NCI-H2029 treated with DMSO at 0.1 percent for 48 hours (cell line): ENCODE data around the gene IQSEC1.
A peak's percentile ranks its signal among the peaks of the same experiment; 100 is the strongest.

Experiments
- DNase-seq: peaks from one replicate; lab custom pipeline; 2025; lab: John Stamatoyannopoulos, UW

IQSEC1 gene

DNA sequence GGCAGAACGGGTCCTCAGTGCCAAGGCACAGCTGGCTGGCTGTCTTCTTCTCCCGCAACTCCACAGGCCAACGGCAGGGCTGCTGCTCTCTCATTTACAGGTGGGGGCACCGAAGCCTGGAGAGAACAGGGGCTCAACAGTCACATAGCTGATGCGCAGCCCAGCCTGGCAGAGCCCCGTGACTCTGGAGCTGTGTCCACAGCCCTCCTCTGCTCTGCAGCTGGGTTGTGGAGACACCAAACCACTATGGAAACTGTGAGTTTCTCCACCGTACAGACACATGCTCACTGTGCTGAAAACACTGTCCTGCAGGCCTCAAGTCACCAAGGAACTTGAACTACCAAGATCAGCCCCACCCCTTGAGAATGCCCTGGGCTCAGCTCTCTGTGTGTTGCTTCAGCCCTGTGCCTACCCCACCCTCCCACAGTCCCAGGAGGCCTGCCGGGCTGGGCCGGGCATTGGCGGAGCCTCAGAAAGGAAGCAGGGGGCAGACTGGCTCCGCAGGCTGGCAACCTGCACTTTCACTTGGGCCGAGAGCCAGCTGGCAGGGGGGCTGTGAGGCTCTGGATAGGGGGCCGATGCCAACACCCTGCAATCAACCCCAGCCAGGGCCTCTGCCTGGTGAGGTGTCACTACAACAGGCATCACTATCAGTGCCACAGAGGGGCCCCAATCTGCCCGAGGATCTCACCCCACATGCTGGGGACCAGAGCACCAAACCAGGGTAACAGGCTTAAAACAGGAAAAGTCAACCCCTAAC is 118.2 kb downstream of the IQSEC1 start:
- DNase-seq = peak; percentile 57

DNA sequence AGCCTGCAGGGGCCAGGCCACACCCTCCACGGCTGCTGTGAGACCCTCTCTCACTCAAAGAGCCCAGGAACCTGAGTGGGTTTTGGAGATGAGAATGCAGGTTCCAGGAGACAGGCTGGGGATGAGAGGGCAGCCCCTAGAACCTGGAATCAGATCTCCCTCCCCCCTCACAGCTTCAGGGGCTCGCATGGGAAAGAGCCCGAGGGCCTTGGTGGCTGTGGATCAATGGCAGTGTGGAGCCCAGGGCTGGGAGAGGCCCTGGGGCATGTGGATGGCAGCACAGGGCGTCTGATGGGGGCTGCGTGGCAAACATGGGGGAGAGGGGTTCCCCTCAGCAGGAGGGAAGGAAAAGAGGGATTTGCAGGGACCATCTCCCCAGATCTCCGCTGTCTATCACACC is 119.0 kb downstream of the IQSEC1 start:
- DNase-seq = no peak

DNA sequence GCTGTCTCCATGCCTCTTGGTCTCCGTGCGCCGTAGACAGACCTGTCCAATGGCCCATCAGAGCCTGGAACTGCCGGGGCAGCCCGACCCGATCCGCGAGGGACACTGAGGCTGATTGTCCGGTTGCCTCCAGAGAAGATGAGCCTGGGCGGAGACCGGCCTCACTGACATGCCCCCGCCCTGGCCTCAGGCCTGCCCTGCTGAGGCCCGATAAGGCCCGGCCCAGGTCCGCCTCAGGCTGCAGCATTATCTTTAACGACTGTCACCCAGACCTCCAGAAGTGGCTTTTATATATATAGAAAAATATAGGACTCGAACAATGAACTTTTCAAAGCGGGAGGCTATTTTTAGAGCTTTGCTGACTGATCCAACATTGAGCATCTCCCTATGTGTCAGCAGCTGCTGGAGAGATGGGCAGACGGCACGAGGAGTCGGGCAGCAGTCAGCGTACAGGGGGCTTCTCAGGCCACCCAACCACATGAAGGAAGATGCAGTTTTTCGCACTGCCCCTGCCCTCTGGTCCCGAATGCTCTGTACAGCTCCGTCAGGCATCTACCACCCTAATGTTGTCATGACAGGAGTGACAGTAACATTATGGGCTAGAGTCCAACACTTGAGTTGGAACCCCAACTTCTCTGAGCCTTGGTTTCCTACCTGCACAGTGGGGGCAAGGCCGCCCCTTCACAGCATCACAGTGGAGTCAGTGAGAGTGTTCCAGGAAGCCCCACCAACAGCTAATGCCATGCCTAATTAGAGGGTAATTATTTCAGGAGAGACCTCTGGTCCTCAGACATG is 119.8 kb downstream of the IQSEC1 start:
- DNase-seq = no peak

DNA sequence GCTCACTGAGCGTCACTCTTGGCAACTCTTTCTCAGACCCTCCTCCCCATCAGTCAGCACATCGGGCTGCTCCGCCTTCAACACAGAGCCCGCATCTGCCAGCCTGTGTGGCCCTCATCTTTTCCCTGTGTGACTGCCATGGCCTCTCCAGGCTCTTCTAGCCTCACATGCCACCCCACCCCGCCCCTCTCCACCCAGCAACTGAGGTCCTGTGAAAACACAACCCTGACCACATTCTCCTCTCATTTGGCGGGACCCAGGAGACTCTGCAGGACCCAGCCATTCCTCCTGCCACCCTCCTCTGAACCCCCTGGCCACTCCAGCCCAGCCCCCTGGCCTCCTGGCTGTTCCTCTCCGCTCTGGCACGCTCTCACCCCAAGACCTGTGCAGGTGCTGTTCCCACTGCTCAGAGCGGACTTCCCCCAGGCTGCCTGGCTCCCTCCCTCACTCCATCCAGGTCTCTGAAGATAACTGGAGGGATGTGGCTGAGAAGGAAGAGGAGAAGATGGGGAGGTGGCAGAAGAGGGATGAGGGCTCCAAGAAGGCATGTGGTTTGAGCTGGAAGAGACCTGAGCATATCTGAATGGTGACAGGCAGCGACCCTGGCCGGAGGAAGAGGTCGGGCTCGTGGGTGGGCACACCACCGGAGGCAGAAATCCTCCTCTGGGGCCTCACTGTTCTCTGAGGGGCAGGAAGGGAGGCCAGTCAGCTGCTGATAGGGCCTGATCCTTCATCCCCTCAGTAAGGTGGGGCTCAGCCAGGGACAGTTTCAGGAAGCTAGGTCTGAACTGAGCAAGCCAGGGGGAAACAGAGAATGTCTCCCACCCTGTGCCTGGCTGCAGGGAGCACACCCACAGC is 120.7 kb downstream of the IQSEC1 start:
- DNase-seq = no peak

DNA sequence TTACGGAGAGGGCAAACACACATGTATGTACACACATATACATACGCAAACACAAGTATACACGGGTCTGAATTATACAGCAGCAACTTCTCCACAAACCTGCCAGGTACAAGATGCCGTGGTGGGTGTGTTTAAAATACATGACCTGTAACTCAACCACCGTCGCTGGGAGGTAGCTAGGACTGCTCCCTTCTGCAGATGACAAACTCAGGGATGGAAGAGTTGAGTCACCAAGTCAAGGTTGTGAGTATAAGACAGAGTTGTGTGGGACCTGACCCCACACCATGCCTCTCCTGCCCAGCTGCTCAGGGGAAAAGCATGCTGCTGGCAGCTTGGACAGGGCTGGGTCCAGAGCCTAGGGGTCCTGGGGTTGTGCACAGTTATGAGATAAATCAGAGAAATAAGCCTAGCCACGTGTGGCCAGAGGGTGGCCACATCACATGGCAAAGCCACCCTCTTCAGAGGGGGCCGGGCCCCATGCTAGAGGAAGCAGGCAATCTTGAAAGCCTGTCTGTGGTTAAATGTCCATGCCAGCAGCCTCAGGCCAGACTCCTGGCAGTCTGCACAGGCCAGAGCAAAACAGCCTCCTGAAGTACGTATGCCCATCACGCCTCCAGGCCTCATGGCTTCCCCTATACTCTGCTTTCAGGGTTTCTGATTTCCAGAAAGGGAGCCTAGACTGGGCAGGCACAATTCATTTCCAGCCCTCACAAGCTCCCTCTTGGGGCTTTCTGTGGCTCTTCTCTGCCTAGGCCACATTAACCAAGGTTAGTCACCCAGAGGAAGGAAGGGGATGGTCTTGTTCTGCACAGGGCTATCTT is 124.1 kb downstream of the IQSEC1 start:
- no peak for DNase-seq

DNA sequence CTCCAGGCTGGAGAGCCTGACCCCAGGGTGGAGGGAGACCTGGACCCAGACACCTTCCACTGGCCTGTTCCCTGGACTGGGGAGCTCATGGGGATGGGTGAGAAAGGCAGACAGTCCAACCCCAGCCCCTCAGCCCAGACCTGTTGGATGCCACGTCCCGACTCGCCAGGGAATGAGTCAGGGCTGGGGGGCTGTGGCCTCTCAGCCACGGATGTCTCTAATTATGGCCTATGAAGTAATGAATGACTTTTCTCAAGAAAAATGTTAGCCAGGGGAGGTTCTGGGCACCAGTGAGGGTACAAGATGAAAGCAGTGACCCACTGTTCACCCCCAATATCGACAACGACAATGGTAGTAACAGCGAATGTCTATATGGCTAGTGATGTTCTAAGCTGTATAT is 124.9 kb downstream of the IQSEC1 start:
- no peak for DNase-seq

DNA sequence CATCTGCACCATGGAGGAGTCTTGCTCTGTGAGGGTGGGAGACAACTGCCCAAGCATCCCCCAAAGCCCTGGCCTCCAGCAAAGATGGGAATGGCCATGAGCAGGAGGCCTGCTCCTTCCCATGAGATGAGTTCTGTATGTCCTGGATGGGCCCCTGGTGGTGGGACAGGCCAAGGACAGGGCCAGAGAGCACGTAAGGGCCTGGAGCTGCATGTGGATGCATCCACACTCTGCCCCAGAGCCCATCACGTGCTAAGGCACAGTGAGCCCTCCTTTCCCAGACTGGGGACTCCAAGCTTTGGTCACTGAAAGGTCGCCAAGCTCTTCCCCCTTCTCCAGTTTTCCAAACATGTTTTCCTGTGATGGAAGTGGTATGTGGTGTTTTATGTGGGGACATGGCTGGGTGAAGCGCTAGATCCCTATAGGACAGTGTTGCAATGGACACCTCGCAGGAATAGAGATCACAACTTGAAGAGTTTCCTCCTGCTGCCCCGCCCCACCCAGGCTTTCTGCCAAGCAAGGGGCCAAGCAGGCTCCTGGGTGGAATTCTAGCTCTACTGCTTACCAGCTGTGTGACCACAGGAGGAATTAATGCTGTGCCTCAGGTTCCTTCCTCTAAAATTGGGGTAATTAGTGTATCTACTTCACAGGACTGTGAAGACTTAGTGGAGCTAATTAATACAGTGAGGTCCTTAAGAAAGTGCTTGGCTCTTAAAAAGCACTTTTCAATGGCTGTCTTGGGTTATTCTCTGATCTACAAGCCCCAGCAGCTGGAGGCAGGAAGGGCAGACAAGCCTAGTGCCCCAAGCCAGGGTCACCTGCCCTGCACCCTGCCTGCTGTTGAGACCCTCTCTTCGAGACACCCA is 125.5 kb downstream of the IQSEC1 start:
- peak; percentile 53 for DNase-seq

DNA sequence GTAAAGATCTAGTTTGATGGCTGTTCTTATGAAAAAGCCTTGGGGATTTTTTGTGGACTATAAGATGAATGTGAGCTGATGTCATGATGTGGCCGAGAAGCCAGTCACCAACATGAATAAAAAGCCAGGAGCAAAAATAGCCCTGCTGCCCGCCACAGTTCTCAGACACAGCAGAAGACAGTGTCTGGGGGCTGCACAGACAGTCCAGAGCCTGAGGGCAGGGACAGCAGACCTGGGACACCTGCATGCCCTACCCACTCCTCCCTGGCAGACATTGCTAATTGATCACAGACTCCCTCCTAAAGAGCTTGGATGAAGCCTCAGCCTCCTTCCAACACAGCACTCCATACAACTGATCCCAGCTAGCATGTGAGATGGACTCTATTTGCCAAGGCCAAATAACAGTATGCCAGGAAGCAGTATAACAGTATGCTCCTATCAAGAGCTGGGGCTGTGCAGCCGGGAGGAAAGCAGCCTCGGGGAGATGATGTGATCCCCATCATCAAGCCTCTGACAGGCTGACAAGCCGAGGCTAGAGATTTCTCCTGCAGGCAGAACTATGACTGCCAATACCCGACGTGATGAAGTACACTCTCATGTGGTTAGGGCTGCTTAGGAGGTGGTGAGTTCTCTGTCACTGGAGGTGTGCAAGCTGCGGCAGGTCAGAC is 126.4 kb downstream of the IQSEC1 start:
- no peak for DNase-seq

DNA sequence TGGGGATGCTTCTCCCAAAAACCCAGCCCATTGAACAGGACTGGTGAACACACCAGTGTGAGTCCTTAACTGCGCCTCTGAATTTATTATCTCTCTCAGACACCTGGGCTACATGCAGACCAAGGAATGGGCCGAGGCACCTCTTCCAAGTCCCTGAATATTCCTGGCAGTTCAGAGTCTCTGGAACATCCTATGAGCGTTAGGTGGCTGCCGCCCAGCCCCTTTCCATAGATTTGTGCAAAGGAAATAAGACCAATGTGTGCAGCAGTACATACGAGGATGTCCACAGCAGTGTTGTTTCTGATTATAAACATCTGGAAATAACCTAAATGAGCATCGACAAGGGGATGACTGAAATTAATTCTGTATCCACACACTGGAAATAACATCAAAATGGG is 127.0 kb downstream of the IQSEC1 start:
- no peak for DNase-seq

DNA sequence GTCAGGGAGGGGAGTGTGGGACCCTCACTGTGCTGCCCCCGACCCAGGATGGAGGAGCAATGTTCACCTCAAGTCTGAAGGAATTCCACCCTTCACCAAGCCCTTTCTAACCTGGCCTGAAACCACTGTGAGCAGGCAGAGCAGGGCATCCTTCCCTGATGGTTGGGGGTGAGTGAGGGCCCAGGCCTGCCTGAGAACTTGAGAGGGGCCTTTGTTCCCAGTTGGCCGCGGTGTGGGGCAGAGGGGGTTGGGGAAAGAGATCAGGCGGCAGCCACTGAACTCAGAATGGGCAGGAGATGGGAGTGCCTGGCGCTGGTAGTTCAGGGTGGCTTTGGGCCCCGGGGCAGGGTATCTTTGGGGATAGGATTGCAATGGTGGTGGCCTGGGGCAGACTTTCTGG is 128.4 kb downstream of the IQSEC1 start:
- no peak for DNase-seq

DNA sequence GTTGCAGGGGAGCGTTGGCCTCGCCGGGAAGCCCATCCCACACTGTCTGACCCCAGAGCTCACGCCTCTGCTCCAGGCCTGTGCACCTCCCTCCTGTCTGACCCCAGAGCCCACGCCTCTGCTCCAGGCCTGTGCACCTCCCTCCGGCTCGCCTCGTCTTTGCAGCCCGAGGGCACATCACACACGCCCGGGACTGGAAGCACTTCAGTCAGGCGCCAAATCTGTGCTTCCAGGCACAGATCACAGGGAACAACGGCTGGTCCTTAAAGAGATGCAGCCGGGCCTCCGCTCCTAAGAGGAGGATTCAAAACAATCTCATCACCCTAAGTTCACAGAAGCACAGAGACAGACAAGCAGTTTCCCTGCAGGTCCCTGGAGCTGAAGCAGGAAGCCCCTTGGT is 128.8 kb downstream of the IQSEC1 start:
- DNase-seq = no peak

DNA sequence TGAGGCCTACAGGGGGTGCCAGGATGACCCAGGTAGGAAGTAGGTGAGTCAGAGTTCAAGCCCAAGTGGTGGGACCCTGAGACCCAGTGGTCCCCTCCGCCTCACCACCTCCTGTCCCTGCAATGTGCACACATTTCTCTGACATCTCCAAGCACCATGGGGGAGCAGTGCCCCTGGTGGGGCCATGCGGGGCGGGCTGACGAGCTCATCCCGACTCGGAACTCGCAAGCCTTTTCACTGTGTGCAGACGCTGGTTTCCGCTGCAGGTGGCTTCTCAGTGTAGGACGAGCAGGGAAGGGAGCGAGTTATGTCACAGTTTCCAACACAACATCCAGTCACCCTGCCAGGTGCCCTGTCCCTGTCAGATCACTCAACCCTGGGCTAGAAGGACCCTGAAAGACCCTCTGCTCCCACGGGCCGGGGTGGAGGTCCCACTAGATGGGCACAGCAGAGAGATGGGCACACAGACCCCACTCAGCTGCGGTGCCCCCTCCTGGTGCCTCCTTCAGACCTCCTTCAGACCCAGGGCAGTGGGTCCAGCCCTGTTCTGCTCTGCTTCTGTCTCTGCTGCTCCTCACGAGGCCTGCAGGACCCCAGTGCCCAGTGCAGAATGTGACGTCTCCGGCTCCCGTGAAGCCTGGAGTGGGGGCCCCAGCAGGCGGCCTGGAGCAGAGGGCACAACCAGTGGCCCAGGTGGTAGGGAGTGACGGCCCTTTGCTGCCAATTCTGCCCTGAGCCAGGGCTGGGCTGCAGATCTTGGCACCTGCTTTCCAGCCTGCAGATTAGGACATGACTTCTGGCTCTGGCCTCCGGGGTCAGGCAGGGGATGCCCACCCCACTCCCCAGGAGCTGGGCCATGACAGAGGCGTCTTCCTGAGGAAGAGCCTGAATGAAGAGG is 129.9 kb downstream of the IQSEC1 start:
- DNase-seq = no peak

DNA sequence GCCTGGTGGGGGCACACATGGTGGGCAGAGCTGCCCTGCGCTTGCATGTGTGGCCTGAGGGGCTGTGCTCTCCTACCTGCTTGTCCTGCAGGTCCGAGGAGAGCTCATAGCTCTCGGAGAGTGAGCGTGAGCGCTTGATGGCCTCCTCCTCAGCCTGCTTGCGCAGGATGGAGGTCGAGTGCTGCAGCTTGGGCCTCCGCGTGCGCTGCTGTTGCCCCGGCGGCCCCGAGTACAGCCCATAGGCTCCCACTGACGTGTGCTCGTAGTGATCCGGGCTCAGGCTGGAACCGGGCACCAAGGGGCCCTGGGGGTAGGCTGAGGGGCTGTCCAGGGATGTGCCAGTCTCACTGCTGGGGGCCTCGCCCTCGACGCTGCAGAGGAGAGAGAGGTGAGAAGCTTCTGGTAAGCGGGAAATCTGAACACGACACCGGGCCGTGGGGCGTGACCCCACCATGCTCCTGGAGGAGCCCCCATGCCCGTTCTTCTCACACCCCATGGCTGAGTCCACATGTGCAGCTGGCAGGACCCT is 131.7 kb downstream of the IQSEC1 start:
- DNase-seq = no peak

DNA sequence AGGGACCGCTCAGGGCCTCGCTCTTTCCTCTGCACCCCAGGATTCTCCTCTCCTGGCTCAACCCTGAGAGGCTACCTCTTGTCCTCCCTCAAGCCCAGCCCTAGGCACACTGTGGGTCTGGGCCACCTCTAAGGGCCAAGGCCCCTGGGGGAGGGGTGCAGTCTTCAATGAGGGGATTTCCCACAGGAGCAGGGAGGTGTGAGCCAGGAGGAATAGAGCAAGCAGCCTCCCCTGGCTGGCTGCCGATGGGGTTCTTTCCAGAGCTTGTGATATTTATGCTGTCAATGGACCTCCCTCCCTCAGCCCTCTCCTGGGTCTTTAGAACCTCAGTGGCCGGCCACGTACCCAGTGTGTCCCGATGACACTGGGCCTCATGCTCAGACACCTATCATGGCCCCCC is 132.4 kb downstream of the IQSEC1 start:
- DNase-seq = no peak

DNA sequence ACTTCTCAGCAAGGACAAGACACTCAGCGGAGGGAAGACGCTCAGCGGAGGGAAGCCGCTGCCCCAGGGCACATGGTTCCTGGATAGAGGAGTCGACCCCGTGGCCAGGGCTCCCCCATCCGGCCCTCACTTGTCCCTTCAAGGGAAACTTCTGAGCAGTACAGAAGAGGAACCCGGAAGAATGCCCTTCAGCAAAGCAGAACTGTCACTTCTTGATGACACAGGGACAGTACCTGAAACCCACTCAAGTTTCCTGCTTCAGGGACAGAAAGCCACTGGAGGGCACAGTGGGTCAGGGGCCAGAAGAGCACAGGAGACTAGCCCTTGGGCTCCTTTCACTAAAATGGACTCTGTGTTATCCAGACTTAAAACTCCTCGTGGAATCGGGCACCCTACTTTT is 134.1 kb downstream of the IQSEC1 start:
- DNase-seq = no peak

DNA sequence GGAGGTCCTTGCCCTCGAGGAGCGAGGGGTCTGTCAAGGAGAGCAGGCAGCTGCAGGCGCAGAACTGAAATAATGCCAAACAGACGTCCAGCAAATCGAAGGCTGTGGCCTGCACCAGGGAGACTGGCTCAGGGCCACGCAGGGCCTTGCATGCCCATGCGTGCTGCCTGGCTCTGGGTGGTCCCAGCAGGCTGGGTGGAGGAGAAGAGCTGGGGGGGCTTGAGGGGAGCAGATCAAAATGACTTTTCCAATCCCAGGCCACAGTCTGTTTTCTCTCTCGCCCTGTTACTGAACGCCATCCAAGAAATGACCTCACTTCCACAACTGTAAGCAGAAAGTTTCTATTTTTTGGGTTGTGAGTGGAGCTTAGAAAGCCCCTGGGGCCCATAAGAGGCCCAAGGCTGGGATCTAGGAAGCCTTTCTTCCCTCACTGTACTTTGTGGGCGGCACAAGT is 134.9 kb downstream of the IQSEC1 start:
- DNase-seq = no peak

DNA sequence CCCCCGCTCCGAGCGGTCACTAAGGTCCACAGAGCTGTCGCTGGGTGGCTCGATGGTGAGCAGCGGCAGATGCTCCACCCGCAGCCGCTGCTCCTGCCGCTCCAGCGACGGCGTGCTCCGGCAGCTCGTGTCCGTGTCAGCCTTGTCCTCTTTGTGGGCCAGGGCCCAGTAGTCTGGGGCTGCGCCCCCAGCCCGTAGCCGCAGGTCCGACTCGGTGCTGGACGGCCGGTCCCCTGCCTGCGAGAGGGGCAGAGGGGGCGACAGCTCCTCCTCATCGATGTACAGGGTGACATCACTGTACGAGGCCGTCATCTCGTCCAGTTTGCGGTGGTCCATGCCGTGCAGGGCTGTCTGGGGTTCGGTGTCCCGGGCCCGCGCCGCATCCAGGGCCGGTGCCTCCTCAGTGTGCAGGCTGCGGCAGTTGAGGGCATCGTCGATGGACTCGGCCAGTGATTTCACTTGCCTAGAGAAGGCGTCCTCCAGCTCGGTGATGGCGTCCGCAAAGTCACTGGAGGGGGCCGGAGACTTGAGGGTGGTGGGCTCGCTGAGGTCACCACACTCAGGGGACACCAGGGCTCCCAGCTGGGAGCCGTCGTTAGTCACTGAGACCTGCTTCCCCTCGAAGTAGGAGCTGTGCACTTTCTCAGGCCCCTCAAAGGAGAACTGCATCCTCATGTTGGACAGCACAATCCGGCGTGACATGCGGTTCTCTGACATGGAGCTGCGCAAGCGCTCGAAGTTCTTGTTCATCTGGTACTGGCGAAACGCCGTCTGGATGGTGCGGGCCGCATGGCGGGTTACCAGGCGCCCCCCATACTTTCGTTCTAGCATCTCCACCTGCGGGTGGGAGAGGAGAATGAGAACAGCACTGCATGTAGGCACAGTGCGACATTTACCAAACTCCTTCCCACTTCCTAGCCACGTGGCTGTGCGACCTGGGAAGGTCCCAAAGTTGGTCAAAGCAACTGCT is 137.1 kb downstream of the IQSEC1 start:
- no peak for DNase-seq
